Endothelial cell of umbilical vein (primary cell): ENCODE data around the gene TTYH2. TPM values are rescaled to one million over a fixed set of nuclear protein-coding genes. Genes with fewer than 3 reads are reported as not detected.

ENCODE experiments used
- BruUV-seq: library from RNA; stranded (reverse); fragments of 400-500 nt; replicated peaks from 2 replicates; lab custom pipeline; 2021; lab: Mats Ljungman, UMichigan
- CTCF ChIA-PET: fragments of 300-600, 350-600 bp; sonication (Branson Sonifier 250); formaldehyde crosslinking; loops from one replicate; lab custom pipeline; 2021; ENCODE audit warnings: antibody characterized with exemption, inconsistent platforms; lab: Charles Lee
- POLR2A ChIA-PET: fragments of 300-600, 350-600 bp; sonication (Branson Sonifier 250); formaldehyde crosslinking; loops from one replicate; lab custom pipeline; 2021; ENCODE audit warnings: antibody characterized with exemption, inconsistent platforms; lab: Charles Lee
- DNase-seq: peaks from one replicate; pipeline ENCODE4 v3.0.0-alpha.2; 2011; ENCODE audit warnings: low read depth, low spot score
- FAIRE-seq: peaks from 2 replicates; lab custom pipeline; 2011; peaks lifted over from hg19 to GRCh38; lab: Jason Lieb, UNC
- H2AFZ ChIP-seq: 2 replicates; pipeline ENCODE4 v1.6.0; 2012; ENCODE audit warnings: low read depth, low read length, control low read depth, inconsistent platforms
- H3K27ac ChIP-seq: 2 replicates; pipeline ENCODE4 v1.5.1; 2011; ENCODE audit warnings: low read depth, mild to moderate bottlenecking, control low read depth, low read length, moderate library complexity; ENCODE audit not compliant: insufficient read depth
- H3K27me3 ChIP-seq, 2 experiments: 2 replicates each; pipeline versions ENCODE4 v1.6.0 to v1.6.1; 2011; ENCODE audit warnings: low read length in 2 of 2, mixed read lengths in 1 of 2; ENCODE audit not compliant: control insufficient read depth in 2 of 2, insufficient read depth in 2 of 2
- H3K36me3 ChIP-seq, 2 experiments: 2 replicates in 1 of 2; 3 replicates in 1 of 2; pipeline ENCODE4 v1.5.1; 2011; ENCODE audit warnings: low read length in 2 of 2, mild to moderate bottlenecking in 1 of 2, moderate library complexity in 1 of 2; ENCODE audit not compliant: control insufficient read depth in 2 of 2, insufficient read depth in 2 of 2; ENCODE audit errors: extremely low read depth in 1 of 2
- H3K4me1 ChIP-seq: 3 replicates; pipeline ENCODE4 v1.5.1; 2011; ENCODE audit warnings: mild to moderate bottlenecking, low read length; ENCODE audit not compliant: control insufficient read depth, insufficient read depth; ENCODE audit errors: extremely low read depth
- H3K4me2 ChIP-seq: 2 replicates; pipeline ENCODE4 v1.6.1; 2011; ENCODE audit warnings: low read length, control low read depth, mixed read lengths; ENCODE audit not compliant: insufficient read depth
- H3K4me3 ChIP-seq, 3 experiments: fragments of 200-600 bp in 1 of 3; sonication (generic), shearing (Covaris generic) in 1 of 3; replicated peaks in 1 of 3; 2 replicates each; pipeline ENCODE4 v1.5.1; 2011 to 2016; ENCODE audit warnings: control low read depth in 3 of 3, low read length in 3 of 3, mild to moderate bottlenecking in 2 of 3, inconsistent platforms in 1 of 3, low read depth in 1 of 3, moderate library complexity in 1 of 3; ENCODE audit not compliant: insufficient read depth in 1 of 3
- H3K79me2 ChIP-seq: 2 replicates; pipeline ENCODE4 v1.6.0; 2012; ENCODE audit warnings: low read length, inconsistent platforms; ENCODE audit not compliant: control insufficient read depth, insufficient read depth
- H3K9ac ChIP-seq: replicated peaks from 2 replicates; pipeline ENCODE3; 2011; ENCODE audit warnings: low read length, control low read depth; ENCODE audit not compliant: insufficient read depth; ENCODE audit errors: extremely low read depth
- H3K9me1 ChIP-seq: replicated peaks from 3 replicates; pipeline ENCODE4 v1.6.0; 2011; ENCODE audit warnings: mild to moderate bottlenecking, low read length; ENCODE audit not compliant: control insufficient read depth, insufficient read depth; ENCODE audit errors: extremely low read depth
- H3K9me3 ChIP-seq: replicated peaks from 2 replicates; pipeline ENCODE4 v1.5.1; 2012; ENCODE audit warnings: low read length, inconsistent platforms; ENCODE audit not compliant: control insufficient read depth, insufficient read depth
- H4K20me1 ChIP-seq: replicated peaks from 2 replicates; pipeline ENCODE3; 2011; ENCODE audit warnings: mild to moderate bottlenecking, low read length; ENCODE audit not compliant: control insufficient read depth, insufficient read depth; ENCODE audit errors: extremely low read depth
- EZH2 ChIP-seq: IDR thresholded peaks from 2 replicates; pipeline ENCODE4 v1.6.1; 2012; ENCODE audit warnings: borderline replicate concordance, low read depth, mild to moderate bottlenecking, moderate library complexity, low read length, inconsistent platforms; ENCODE audit not compliant: severe bottlenecking
- FOS ChIP-seq: IDR thresholded peaks from 2 replicates; pipeline ENCODE4 v1.6.1; 2011; ENCODE audit warnings: mild to moderate bottlenecking, low read length, moderate library complexity, borderline replicate concordance; ENCODE audit not compliant: insufficient read depth
- GATA2 ChIP-seq: IDR thresholded peaks from 2 replicates; pipeline ENCODE4 v1.7.0; 2011; ENCODE audit warnings: low read depth, mild to moderate bottlenecking, moderate library complexity, mixed read lengths, low read length; ENCODE audit not compliant: insufficient read length, insufficient read depth
- JUN ChIP-seq: IDR thresholded peaks from 2 replicates; pipeline ENCODE4 v1.6.1; 2011; ENCODE audit warnings: borderline replicate concordance, low read depth; ENCODE audit not compliant: insufficient read length, insufficient read depth
- MYC ChIP-seq: IDR thresholded peaks from one replicate; pipeline ENCODE4 v1.6.1; 2011; ENCODE audit warnings: mild to moderate bottlenecking, low read depth, low read length
- POLR2A ChIP-seq: IDR thresholded peaks from 2 replicates; pipeline ENCODE4 v1.6.1; 2012; ENCODE audit warnings: low read depth, mild to moderate bottlenecking, control low read depth, low read length
- POLR2AphosphoS5 ChIP-seq: IDR thresholded peaks from 2 replicates; pipeline ENCODE4 v1.6.1; 2012; ENCODE audit warnings: low read depth, mild to moderate bottlenecking, control low read depth, low read length, moderate library complexity; ENCODE audit not compliant: insufficient read depth
- dilution Hi-C: fragments of 300-500 bp; cut with MboI; formaldehyde crosslinking; loops from one replicate; pipeline ENCODE4 v1.15.0; 2019; ENCODE audit warnings: low sequenced_read_pairs; ENCODE audit not compliant: extremely low pct_ligation_motif_present
- intact Hi-C: fragments of 100-400 bp; cut with micrococcal nuclease; formaldehyde crosslinking; loops from one replicate; pipeline ENCODE4 v1.10.0; 2022
- polyA plus RNA-seq, 4 experiments: library from polyadenylated mRNA; depleted of rRNA in 3 of 4; stranded (reverse) in 3 of 4; unstranded in 1 of 4; fragments of >200 nt; gene quantifications; 2 replicates each; pipeline versions ENCODE4 v1.2.1 to v1.2.3, GENCODE V29; 2011 to 2012; ENCODE audit warnings: missing spikeins in 1 of 4
- total RNA-seq: library from RNA; stranded (reverse); gene quantifications from 2 replicates; pipeline ENCODE4 v1.2.3, GENCODE V29; 2021
- TF ChIP-seq, protein P1 (sequence below): IDR thresholded peaks from 2 replicates; pipeline ENCODE4 v1.6.1; 2011; ENCODE audit not compliant: insufficient read depth, insufficient read length
- TF ChIP-seq, protein P2 (sequence below), 2 donors: IDR thresholded peaks; 1 replicate in 1 of 2; 2 replicates in 1 of 2; pipeline ENCODE4 v1.5.1; 2011; ENCODE audit warnings: low read length in 2 of 2, mild to moderate bottlenecking in 2 of 2, moderate library complexity in 2 of 2, control low read depth in 1 of 2, inconsistent platforms in 1 of 2, low read depth in 1 of 2; ENCODE audit not compliant: insufficient read depth in 1 of 2; ENCODE audit errors: extremely low read depth in 1 of 2

Gene TTYH2
- total and polyA plus RNA-seq, 2 donors (not counting 3 experiments of a cell fraction or from before 2014, with no cell fraction given) = 0.75 to 2.0 TPM

DNA sequence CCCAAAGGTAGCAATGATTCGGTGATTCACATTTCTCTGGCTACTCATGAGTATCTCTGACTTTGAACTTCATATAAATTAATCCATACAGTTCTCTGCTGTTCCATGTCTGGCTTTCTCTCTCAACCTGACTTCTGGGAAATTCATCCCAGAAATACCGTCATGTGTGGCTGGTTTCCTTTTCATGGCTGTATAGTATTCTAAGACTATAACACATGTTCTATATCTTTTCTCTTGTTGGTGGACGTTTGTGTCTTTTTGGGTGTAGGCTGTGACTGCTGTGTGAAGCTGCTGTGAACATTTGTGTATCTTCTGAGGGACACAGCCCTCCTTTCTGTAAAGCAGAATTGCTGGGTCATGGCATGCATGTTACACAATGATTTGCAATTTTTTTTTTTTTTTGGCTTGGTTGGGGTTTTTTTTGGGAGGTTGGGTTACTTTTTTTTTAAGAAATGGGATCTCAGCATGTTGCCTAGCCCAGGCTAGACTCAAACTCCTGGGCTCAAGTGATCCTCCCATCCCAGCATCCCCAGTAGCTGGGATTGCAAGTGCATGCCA lies 6.3 kb downstream of the TTYH2 start:
- ChIA-PET CTCF (interaction anchor here (0.9 to 1.0 kb wide), 2 partner anchors 11 to 16 kb away, joined by 3 read pairs; partner anchors contain the start of gene RPL38), POLR2A (no interaction called here)
- H3K27me3 ChIP-seq = no peaks in the 10 kb centered on the region
- DNase-seq (no peak), FAIRE-seq (no peak)
- no peaks in the 10 kb centered on the region for H3K9me1 ChIP-seq
- H3K9me3 ChIP-seq = no peaks in the 10 kb centered on the region
- TF ChIP-seq JUN (no peak), FOS (no peak), POLR2AphosphoS5 (no peak), MYC (no peak), EZH2 (no peak)
- TF ChIP-seq, protein P1, sequence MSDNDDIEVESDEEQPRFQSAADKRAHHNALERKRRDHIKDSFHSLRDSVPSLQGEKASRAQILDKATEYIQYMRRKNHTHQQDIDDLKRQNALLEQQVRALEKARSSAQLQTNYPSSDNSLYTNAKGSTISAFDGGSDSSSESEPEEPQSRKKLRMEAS = no peak
- H3K4me1 ChIP-seq = no peaks in the 10 kb centered on the region
- H3K4me3 ChIP-seq = no peak overlapping the region
- H2AFZ ChIP-seq = no peak overlapping the region
- H3K79me2 ChIP-seq = no peaks in the 10 kb centered on the region
- BruUV-seq = no TSS peak
- no peak overlapping the region for H3K27ac ChIP-seq
- H3K4me2 ChIP-seq = no peak overlapping the region
- H3K36me3 ChIP-seq = no peaks in the 10 kb centered on the region
- dilution Hi-C loops = no loop called here
- no peak overlapping the region for H3K9ac ChIP-seq
- intact Hi-C loops = no loop called here
- no peaks in the 10 kb centered on the region for H4K20me1 ChIP-seq

DNA sequence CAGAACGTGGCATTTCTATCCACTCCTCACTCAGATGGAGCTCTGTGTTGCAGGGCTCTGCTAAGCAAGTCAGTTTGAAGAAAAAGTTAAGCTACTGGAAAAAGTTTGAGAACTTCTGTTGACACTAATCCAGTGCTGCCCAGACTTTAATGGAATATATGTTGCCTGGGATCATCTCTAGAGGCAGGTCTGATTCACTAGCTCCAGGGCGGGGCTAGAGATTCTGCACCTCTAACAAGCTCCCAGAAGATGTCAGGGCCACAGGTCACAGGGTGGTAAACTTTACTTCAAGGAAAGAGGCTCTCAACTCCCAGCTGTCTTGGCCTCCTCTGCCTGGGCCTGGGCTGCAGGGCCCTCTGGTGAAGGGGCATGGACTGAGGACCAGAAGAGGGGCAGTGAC lies 6.8 kb downstream of the TTYH2 start:
- no peak for FAIRE-seq
- Histone ChIP-seq H3K9me3 (no peaks in the 10 kb centered on the region), H3K27me3 (no peaks in the 10 kb centered on the region), H3K36me3 (no peaks in the 10 kb centered on the region), H3K4me3 (no peak overlapping the region), H3K9ac (no peak overlapping the region), H3K9me1 (no peaks in the 10 kb centered on the region), H2AFZ (no peak overlapping the region), H3K4me2 (no peak overlapping the region), H3K79me2 (no peaks in the 10 kb centered on the region), H3K27ac (no peak overlapping the region), H3K4me1 (no peaks in the 10 kb centered on the region), H4K20me1 (no peaks in the 10 kb centered on the region)
- no TSS peak for BruUV-seq
- DNase-seq = no peak
- ChIA-PET POLR2A (no interaction called here), CTCF (interaction anchor here (0.9 to 1.0 kb wide), 2 partner anchors 11 to 17 kb away, joined by 3 read pairs; partner anchors contain the start of gene RPL38)
- dilution Hi-C loops = no loop called here
- intact Hi-C loops = no loop called here
- TF ChIP-seq POLR2A (no peak), EZH2 (no peak), MYC (no peak), POLR2AphosphoS5 (no peak), FOS (no peak), GATA2 (no peak), JUN (no peak)
- TF ChIP-seq, protein P1 = no peak
- TF ChIP-seq, protein P2, sequence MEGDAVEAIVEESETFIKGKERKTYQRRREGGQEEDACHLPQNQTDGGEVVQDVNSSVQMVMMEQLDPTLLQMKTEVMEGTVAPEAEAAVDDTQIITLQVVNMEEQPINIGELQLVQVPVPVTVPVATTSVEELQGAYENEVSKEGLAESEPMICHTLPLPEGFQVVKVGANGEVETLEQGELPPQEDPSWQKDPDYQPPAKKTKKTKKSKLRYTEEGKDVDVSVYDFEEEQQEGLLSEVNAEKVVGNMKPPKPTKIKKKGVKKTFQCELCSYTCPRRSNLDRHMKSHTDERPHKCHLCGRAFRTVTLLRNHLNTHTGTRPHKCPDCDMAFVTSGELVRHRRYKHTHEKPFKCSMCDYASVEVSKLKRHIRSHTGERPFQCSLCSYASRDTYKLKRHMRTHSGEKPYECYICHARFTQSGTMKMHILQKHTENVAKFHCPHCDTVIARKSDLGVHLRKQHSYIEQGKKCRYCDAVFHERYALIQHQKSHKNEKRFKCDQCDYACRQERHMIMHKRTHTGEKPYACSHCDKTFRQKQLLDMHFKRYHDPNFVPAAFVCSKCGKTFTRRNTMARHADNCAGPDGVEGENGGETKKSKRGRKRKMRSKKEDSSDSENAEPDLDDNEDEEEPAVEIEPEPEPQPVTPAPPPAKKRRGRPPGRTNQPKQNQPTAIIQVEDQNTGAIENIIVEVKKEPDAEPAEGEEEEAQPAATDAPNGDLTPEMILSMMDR (IDR thresholded peaks at IDR 0.05; ENCODE audit: extremely low read depth in 1 of 2, insufficient read depth in 1 of 2, low read depth in 1 of 2, low read length in 2 of 2) = no peak
